HTR-8/SVneo (cell line): ENCODE measurements around the gene TOM1L2.
"Not testable (repeated sequence)": the region's sequence is repeated elsewhere in the genome, so short reads cannot be mapped to it uniquely, and the experiment has no call there.

ENCODE experiments used
- DNase-seq: peaks from one replicate; pipeline ENCODE4 v3.0.0; 2011; ENCODE audit warnings: low spot score, mixed read lengths; ENCODE audit not compliant: insufficient read length
- FAIRE-seq: peaks from 2 replicates; lab custom pipeline; 2011; peaks lifted over from hg19 to GRCh38; lab: Jason Lieb, UNC

Gene TOM1L2

DNA sequence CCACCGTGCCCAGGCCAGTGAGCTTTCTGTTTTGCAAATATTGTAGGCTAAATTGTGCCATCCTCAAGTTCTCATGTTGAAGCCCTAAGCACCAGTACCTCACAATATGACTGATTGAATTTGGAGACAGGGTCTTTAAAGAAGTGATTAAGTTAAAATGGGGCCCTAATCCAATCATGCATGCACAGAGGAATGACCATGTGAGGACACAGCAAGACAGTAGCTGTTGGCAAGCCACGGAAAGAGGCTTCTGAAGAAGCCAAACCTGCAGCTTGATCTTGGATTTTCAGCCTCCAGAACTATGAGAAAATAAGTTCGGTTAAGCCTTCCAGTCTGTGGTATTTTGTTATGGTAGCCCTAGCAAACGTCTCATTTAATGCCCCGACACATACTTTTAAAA lies 24.9 kb downstream of the TOM1L2 start:
- FAIRE-seq = no peak

DNA sequence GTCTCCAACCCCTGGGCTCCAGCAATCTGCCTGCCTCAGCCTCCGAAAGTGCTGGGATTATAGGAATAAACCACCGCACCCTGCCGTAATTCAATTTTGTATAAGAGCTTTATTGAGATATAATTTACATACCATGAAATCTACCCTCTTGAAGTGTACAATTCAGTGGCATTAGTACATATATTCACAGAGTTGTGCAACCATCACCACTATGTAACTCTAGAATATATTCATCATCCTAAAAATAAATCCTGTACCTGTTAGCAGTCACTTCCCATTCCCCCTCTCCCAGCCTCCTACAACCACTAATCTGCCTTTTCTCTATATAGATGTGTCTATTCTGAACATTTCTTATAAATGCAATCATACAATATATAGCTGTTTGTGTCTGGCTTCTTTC lies 26.1 kb downstream of the TOM1L2 start:
- no peak for DNase-seq

More for the DNA sequence above, 24.9 kb downstream of the TOM1L2 start:
- no peak for DNase-seq

DNA sequence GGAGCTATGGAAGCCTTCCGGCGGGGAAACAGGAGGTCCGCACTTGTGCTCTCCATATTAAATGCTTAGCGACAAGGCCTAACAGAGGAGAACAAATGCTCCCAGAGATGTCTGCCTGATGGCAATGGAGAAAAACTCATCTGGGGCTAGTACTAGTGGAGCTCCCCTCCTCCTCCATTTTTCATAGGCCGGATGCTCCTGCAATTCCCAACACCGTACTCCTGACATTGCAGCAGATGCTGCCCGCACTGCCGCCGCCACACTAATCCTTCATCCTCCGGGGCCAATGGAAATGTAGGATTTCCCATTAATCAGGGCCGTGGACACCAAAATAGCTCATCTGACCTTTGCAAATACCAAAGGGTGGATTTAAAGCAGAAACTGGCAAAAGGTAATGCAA lies 27.5 kb downstream of the TOM1L2 start:
- DNase-seq (no peak), FAIRE-seq (no peak)

More for the DNA sequence above, 26.1 kb downstream of the TOM1L2 start:
- no peak for FAIRE-seq

DNA sequence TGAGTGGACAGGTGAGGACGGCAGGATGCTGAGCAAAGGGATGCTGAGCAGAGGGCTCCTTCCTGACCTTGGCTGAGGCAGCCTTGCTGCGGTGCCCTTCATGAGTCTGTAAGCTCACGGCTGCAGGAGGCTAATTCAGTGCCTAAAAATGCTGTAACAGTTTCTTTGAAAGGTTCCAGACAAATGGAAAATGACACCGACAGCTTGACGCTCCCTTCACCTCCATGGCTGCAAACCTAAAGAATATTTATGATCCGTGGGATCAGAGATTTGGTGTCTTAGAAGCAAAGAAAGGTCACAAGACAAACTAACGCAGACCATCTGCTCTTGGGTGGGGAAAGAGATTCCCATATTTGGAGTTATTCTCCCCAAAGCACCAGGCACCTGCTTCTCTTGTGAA lies 28.0 kb downstream of the TOM1L2 start:
- FAIRE-seq (no peak), DNase-seq (no peak)

DNA sequence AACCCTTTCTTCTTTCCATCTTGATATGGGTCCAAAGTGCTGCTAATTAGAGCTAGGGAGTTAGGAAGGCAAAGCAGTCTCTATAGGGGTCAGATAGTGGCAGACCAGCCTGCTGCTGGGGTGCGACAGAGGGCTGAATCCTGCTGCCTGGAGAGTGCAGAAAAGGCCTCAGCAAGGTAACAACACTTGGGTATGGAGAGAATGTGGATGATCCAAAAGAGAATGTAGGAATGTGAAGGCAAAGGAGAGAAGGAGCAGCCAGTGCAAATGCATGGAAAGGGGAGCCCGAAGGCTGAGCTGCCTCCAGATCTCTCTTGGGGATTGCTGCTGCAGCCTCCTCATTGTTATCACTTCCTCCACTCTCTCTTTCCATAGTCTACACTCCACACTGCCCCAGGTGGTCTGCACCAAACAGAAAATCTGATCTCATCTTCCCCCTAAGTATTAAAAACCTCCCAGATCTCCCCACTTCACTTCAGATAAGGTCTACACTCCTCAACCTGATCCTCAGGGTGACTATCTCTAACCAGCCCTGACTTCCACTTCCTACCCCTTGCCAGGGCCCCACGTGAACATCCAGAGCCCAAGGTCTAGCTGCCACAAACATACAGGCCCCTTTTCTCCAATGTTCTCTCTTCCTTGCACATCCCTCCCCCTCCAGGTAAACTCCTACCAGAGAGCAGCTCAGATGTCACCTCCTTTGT lies 28.8 kb downstream of the TOM1L2 start:
- FAIRE-seq = peak; percentile 42
- no peak for DNase-seq

DNA sequence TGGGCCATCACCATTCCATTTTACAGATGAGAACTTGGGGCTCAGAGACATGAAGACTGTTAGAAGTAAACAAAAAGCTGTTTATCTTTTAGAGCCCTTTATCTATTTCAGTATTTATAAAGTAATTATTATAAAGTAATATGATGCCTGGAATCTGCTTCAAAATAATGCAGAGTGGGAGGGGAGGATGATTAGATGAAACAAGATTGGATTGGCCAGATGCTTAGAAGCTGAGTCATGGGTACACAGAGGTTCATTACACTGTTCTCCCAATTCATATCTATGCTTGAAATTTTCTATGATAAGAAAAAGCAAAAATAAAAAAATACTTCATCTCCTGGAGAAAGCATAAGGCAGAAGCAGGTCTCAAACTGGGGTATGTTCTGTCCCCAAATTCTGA lies 29.4 kb downstream of the TOM1L2 start:
- DNase-seq (no peak), FAIRE-seq (no peak)

DNA sequence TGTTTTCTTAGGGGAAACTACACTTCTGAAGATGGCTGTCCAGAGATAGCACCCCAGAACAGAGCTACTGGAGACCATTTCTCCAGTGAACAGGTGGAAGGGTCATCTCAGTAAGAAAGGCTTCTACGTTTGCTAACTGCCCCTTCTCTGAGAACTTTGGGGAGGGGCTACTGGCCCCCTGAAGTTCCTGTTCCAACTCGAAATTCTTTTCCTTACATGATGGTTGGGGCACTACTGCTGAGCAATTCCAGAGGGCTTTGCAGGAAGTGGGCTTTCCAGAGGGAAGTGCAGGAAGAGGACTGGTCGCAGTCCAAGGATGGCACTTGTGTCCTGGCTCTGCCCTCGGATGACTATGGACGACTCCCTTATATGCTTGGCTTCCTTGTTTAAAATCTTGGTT lies 31.2 kb downstream of the TOM1L2 start:
- no peak for DNase-seq
- FAIRE-seq = peak; percentile 31

DNA sequence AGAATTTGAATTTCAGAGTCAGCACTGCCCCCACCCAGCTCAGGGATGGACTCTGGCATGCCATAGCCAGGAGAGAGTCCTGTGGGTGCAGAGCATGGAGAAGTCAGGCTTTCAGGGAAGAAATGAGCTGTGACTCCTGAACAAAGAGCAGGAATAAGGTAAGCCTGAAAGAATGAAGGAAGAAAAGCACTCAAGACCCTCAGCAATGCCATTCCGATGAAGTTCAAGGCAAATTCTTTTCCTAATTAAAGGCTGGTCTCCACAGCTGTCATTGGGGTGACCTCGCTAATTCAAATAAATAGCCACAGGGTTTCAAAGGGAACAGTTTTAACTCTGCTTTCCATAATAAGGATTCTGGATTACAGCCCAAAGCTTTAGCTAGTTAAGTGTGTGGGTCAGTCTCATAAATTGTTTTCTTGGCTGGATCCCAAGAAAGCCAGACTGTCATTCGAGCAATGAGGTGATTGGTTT lies 31.7 kb downstream of the TOM1L2 start:
- FAIRE-seq (peak; percentile 84), DNase-seq (peak; percentile 81)

DNA sequence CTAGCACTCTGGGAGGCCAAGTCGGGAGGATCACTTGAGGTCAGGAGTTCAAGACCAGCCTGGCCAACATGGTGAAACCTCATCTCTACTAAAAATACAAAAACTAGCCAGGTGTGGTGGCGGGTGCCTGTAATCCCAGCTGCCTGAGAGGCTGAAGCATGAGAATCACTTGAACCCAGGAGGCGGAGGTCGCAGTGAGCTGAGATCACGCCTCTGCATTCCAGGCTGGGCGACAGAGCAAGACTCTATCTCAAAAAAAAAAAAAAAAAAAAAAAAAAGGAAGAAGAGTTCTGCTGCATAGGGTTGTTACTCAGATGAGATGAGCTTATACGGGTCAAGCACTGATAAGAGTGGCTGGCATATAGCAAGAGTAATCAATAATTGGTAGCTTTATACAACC lies 32.3 kb downstream of the TOM1L2 start:
- DNase-seq, FAIRE-seq: not testable (repeated sequence)

DNA sequence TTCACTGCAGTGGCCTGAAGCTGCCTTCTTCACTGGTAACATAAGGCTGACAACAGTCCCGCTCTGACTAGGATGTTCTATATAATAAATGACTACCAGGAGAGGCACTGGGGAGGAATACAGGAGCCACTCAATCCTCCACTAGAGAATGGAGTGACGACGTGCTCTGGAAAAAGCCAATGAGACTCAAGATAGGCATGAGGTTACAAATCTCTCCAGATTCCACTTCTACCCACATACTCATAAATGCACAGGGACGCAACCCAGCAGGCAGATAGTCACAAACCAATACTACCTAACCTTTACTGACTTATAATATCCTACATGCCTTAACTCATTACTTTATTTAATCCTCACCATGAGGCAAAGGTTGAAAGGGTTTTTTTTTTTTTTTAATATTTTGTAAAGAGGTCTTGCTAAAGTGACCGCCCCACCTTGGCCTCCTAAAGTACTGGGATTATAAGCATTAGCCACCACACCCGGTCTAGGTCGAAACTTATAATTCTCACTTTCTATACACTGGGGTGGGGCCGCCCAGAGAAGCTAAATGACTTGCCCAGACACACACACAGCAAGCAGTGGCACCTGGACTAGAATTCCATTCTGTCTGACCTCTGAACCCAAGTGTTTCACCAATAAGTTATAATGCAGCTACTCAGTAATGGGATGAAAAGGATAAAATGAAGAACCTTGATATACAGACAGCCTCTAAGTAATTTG lies 33.7 kb downstream of the TOM1L2 start:
- FAIRE-seq (peak; percentile 38), DNase-seq (no peak)

DNA sequence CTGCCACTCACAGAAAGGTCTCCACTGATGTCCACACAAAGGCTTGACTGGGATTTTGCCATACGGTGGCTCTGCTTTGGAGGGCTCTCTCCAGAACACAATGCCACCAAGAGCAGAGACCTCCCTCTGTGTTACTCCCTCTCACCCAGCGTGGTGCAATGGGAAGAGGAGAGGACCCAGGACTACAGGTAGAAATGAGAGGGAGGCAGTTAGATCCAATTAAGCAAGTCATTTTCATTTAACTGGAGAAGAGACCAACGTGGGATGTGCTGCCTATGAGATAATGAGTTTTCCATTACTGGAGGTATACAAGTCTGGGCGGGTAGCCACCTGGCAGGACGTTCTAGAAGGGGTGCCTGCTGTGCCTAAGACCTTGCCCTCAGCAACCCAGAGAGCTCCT lies 34.2 kb downstream of the TOM1L2 start:
- FAIRE-seq = peak; percentile 38
- no peak for DNase-seq

DNA sequence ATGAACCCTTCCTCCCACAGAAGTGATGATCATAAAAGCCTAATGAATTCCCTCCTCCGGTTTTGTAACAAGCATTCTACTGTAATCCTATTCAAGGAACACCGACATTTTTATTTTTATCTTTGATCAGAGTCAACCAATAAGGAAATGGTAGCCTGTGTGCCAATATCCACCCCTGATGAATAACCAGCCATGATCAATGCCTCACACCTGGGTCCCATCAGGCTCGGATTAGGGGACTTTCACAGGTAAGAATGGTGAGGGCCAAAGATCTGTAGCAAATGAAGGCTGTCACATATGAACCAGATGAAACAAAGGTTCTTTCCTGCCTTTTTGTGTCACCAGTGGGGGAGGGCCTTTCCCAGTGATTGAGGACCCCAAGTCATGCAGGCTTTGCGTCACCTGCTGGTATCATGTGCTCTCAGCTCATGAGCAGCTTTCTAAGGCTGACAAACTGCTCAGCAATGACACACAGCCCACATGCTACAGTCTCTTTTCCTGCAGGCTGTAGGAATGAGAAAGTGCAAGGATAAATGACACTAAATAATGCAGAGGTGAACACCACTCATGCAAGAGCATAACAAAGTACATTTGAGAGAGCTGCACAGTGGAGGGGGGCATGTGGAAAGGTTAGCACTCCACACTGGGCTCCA lies 34.9 kb downstream of the TOM1L2 start:
- DNase-seq = no peak

DNA sequence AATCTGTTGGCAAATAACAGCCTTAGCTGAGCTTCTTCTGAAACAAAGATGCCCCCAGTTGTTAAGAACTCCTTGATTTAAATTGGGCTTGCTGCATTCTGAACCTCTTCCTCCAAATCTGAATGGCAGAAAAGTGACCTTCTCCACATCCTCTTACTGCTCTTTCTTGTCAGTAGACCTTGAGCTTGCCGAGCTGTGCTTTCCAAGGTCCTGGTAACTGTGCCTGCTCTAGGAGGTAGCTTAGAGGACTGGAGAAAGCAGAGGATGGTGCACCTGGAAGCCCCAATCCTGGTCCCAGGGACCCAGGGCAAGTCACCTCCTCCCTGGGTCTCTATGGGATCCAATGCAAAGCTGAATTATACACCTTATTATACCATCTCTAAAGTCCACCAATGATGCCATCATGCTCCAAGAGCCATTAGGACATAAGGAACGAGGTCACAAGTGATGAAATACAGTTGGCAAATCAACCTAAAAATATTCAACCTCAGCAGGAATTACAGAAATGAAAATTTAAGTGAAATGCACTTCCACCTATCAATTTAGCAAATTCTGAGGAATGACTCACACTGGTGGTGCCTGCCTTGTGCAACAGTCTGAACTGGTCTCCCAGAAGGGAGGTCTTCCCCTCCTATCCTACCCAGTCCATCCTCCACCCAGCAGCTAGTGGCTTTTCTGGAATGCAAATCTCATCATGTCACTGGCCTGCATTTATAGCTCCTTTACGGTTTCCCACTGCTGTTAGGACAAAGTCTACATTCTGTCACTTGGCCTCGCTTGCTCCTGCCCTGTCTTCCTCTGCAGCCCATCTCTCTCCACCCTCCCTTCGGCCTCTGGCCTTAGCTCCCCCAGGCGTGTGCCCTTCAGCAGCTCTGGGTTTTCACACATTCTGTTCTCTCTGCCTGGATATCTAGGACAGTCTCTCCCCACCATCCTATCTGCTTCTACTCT lies 36.6 kb downstream of the TOM1L2 start:
- FAIRE-seq = peak; percentile 98

More for the DNA sequence above, 34.9 kb downstream of the TOM1L2 start:
- peak; percentile 82 for FAIRE-seq

DNA sequence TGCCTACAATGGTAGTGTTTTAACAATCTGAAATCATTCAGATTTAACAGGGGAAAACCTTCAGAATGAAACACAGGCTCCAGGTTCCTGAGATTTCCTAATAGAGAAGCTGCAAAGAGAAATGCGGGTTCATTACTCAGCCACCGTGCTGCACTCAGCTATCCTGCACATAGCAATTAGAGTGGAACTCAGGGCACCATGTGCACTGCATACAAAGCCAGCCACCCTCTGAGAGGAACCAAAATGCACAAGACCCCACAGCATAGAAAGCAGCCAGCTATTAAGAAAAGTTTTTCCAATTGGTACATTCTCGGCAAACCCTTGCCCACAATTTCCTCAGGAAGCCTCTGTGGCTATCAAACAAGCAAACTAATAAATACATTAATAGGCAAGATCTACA lies 37.4 kb downstream of the TOM1L2 start:
- FAIRE-seq = peak; percentile 23
- no peak for DNase-seq

More for the DNA sequence above, 36.6 kb downstream of the TOM1L2 start:
- DNase-seq = peak; percentile 95

DNA sequence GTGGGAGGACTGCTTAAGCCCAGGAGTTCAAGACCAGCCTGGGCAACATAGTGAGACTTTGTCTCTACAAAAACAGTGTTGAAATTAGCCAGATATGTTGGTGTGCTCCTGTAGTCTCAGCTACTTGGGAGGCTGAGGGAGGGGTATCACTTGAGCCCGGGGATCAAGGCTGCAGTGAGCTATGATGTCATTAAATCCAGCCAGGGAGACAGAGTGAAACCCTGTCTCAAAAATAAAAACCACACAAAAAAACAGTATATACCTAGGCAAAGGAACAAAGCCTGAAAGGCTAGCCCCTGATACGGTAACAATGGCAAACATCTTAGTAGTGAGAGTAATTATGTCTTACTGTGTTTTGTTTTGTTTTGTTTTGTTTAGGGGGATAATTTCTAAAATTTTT lies 38.0 kb downstream of the TOM1L2 start:
- no peak for DNase-seq
- no peak for FAIRE-seq

DNA sequence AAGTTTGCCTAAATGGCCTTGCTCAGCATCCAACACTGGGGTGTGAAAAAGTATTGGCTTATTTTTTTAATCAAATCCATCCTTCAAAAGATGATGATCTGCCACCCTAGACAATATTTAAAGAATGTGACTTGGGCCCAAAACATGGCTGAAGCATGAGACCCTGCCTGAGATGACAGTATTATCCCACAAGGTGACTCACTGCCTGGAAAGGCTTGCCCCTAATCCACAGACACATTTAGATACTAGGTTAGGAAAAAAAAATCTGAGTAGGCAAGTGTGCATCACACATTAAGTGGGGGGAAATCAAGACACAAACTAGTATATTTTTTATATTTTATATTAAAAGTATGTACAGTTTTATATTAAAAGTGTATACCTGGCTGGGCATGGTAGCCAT lies 38.4 kb downstream of the TOM1L2 start:
- no peak for DNase-seq
- no peak for FAIRE-seq

DNA sequence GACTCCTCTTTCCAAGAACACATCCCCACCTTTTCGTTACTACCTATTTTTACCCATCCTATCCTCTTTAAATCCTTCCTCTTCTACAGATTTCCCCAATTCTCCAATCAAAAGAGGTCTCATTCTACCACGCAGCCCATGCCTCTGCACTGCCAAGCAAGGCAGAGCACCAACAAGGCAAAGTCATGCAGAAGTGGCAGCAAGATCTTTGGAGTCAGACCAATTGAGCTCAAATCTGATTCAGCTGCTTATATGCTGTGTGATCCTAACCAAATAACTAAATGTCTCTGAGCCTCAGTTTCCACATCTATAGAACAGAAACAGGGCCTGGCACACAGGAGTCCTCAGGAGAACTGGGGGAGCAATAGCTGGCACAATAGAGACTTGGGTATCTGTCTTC lies 41.0 kb downstream of the TOM1L2 start:
- FAIRE-seq (peak; percentile 23), DNase-seq (no peak)

DNA sequence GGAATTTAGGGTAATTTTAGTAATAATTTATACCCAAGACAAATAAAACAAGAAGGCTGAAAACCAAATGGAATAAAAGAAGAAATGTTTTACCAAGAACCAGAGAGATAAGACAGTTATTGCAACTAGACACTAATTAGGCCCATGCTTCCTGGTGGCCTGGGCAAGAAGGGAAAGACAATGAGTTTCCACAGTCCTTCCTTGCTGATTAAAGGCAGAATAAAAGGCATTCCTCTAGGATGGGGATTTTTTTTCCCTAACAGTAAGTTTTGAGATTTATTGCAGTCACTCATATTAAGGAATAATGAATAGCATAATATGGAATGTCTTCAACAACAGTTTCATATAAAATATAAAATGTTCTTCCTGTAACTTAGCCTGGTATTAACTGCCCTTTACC lies 41.5 kb downstream of the TOM1L2 start:
- no peak for FAIRE-seq
- no peak for DNase-seq

DNA sequence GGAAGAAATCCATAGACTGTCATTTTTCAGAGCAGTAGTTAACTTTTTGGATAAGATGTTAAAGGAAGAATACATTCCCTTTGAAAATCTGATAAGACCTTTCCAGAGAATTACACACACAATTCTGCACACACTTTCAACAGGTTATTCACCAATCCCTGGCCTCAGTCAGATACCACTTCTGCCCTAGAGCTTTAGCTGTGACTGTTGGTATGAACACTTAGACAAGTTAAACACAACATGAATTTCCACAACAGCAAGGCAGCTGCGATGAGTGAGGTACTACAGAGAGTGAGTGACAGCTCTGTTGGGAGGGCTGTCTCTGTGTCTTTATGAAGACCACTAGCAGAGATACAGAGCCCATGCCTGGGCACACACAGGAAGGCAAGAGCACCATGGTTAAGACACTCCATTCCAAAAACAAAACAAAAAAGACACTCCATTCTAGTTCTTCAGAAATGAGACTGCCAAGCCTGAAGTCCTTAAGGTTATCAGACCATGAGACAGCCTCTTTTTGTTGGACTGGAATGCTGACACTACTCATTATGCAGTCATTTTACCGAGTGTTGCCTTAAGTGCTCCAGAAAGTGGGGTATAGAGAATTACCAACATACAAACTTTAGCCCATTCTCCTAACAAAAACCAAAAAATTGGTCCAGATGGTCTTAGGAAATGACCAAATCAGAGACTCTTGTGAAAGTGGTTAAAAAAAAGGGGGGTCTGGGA lies 42.4 kb downstream of the TOM1L2 start:
- DNase-seq = no peak
- no peak for FAIRE-seq
